NB4 (cell line): ENCODE measurements around the gene CELA3A.

ENCODE experiments used
- DNase-seq: peaks from one replicate; pipeline ENCODE4 v3.0.0; 2010; ENCODE audit warnings: low read depth
- H3K4me3 ChIP-seq: one replicate; pipeline ENCODE4 v1.5.1; 2011; ENCODE audit warnings: mild to moderate bottlenecking, low read depth, low read length, moderate library complexity
- MYC ChIP-seq: IDR thresholded peaks from 2 replicates; pipeline ENCODE4 v1.6.1; 2011; ENCODE audit warnings: low read depth, low read length
- POLR2A ChIP-seq: IDR thresholded peaks from 2 replicates; pipeline ENCODE4 v1.6.1; 2011; ENCODE audit warnings: mild to moderate bottlenecking; ENCODE audit not compliant: insufficient read length; ENCODE audit errors: extremely low read depth
- TF ChIP-seq, protein P1 (sequence below): IDR thresholded peaks from one replicate; pipeline ENCODE4 v1.5.1; 2012; ENCODE audit warnings: low read depth, low read length
- TF ChIP-seq, protein P2 (sequence below): IDR thresholded peaks from 2 replicates; pipeline ENCODE4 v1.6.1; 2011; ENCODE audit warnings: low read depth, low read length

CELA3A gene, protein sequence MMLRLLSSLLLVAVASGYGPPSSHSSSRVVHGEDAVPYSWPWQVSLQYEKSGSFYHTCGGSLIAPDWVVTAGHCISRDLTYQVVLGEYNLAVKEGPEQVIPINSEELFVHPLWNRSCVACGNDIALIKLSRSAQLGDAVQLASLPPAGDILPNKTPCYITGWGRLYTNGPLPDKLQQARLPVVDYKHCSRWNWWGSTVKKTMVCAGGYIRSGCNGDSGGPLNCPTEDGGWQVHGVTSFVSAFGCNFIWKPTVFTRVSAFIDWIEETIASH

DNA sequence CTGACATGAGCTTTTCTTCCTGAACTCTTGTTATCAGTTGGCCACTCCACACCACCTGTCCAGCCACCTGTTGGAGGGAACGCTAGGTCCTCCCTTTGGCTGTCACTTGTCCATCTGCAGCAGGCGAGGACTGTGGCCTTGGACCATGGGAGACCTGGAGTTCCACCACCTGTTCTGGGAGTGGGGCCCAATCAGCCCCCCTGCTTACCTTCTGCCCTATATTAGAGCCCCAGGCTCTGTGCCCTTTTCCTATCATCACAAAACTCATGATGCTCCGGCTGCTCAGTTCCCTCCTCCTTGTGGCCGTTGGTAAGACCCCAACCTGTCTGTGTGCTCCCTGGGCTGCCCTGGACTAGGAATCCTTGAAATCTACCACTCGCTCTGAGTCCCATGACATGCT, at the start of gene CELA3A:
Gene CELA3A (plus strand): TSS at position 249 of the 400 bp plus-strand sequence. CDS start 18 bp downstream, at position 267.
- DNase-seq: no peak
- H3K4me3 ChIP-seq: no peak within 1 kb of the TSS
- TF ChIP-seq, protein P1, sequence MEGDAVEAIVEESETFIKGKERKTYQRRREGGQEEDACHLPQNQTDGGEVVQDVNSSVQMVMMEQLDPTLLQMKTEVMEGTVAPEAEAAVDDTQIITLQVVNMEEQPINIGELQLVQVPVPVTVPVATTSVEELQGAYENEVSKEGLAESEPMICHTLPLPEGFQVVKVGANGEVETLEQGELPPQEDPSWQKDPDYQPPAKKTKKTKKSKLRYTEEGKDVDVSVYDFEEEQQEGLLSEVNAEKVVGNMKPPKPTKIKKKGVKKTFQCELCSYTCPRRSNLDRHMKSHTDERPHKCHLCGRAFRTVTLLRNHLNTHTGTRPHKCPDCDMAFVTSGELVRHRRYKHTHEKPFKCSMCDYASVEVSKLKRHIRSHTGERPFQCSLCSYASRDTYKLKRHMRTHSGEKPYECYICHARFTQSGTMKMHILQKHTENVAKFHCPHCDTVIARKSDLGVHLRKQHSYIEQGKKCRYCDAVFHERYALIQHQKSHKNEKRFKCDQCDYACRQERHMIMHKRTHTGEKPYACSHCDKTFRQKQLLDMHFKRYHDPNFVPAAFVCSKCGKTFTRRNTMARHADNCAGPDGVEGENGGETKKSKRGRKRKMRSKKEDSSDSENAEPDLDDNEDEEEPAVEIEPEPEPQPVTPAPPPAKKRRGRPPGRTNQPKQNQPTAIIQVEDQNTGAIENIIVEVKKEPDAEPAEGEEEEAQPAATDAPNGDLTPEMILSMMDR: no peak
- TF ChIP-seq MYC (no peak), POLR2A (no peak)
- TF ChIP-seq, protein P2, sequence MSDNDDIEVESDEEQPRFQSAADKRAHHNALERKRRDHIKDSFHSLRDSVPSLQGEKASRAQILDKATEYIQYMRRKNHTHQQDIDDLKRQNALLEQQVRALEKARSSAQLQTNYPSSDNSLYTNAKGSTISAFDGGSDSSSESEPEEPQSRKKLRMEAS: no peak

DNA sequence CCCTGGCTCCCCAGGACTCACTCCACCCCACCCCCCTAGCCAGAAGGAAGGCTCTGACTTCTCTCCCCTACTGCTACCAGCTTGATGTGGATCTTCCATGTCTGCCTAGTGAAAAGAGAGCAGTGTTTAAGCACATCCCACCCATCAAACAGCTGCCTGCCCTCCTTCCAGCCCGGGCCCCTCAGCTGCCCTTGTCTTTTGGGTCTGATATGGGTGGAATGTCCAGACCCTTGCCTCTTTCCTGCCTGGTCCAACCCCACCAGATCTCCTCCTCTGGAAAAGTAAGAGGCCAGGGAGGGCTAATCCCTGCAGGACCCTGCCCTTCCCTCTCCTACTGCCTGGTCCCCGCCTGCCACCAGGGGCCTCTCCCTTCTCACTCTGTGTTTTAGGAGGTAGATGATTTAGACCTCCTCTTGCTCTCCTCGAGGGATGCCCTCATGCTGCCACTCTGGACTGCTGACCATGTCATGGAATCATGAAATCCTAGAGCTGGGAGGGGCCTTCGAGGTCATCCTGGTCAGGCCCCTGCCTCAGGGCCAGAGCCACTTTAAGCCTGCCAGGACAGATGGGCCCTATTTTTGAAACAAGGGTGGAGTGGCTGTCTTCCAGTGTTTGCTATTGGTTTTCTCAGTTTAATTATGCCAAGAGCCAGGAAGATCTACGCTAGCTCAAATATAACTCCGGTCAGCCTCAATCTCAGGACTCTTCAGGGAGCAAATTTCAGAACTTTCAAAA, 48.5 kb upstream of the CELA3A start:
- H3K4me3 ChIP-seq: no peak overlapping the region
- no peak for DNase-seq
- no peak for TF ChIP-seq POLR2A
- TF ChIP-seq, protein P2: no peak
- TF ChIP-seq, protein P1: no peak
- TF ChIP-seq MYC: no peak

DNA sequence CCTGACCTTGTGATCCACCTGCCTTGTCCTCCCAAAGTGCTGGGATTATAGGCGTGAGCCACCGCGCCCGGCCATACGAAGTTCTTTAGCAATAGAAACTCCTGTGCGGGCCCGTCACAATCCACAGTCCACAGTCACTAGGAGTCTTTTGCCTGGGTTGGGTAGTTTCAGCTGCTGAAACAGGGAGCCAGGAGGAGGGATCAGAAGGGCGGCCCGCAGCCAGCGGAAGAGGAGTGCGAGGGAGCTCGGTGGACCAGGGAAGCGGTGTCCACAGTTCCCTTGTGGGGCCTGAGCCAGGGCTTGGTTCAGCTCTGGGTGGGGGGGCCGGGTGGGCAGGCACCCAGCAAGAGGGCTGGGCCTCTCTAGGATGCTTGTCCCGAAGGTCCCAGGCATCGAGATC, 46.4 kb upstream of the CELA3A start:
- DNase-seq: no peak
- no peak overlapping the region for H3K4me3 ChIP-seq
- TF ChIP-seq, protein P1: no peak
- TF ChIP-seq MYC (no peak), POLR2A (no peak)
- TF ChIP-seq, protein P2: no peak

DNA sequence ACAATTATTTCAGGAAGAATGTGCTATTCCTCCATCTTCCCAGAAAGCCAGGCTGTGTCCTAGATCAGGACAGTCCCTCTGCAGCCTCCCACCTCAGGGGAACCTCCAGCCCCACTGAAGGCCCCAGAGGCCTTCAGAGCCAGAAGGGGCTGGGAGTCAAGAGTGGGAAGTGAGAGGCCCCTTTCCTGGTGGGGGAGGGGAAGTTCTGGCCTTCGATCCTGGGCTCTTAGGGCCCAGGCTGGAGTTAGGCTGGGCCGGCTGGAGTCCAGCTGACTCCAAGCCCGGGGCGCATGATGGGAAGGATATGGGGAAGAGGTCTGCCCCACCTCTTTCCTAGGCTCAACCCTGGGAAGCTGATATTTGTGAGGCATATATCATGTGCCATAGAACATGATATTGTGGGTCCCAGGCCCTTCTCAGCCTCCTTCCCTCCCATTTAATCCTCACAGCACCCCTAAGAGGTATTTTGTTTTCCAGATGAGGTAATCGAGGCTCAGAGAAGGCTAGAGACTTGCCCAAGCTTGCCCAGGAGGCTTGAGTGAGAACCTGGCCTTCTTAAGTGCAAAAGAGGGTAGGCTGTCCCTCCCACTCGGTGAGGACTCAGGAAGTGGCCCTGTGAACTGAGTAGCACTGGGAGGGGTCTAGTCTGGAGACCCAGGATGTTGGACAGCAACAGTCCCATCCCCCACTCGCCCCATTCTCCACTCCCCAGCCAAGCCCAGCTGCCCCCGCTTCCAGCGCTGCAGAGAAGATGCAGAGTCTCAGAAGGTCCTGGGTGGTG, 45.8 kb upstream of the CELA3A start:
- no peak overlapping the region for H3K4me3 ChIP-seq
- TF ChIP-seq, protein P1: no peak
- peak; percentile 12; the same call in 1 of the 2 replicates for TF ChIP-seq MYC
- DNase-seq: peak; percentile 55

DNA sequence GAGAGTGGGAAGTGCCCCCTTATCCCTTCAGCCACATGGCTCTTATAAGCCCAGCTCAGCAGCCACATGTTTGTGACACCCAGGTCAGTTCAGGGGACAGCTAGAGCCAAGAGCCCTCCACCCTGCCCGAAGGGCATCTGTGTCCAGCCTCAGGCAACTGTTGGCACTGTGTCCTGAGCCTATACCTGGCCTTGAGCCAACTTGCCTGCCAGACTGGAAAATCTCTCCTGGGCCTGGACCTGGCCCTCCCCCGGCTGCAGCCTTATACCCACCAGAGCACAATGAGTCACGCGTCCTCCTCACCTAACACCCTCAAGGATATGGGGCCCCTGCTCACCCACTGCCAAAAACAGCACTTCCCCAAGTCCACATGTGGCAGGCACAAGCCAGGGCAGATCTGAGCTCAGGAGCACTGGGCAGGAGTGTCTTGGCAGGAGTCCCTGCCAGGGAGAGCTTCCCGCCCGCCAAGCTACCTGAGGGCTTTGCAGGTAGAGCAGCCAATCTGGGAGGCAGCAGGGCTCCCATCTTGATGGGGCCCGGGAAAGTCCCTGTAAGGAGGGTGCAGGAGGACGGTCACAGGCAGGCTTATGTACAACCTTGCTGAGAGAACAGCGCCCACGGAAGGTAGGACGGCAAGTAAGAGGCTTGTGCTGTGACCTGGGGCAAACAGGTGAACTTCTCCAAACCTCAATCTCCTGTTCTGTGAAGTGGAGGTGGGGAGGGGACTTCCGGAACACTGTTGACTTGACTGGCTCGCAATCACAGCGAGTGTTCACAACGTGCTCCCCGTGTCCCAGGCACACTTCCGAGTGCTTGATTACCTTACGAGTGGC, 44.5 kb upstream of the CELA3A start:
- TF ChIP-seq MYC: peak; percentile 34; the same call in 1 of the 2 replicates
- TF ChIP-seq, protein P2: peak; percentile 30; the same call in 1 of the 2 replicates
- TF ChIP-seq, protein P1: no peak
- no peak overlapping the region for H3K4me3 ChIP-seq
- DNase-seq: peak; percentile 75
